H1 (cell line): ENCODE data around the gene TCAIM.

ENCODE experiments used
- ATF3 ChIP-seq: IDR thresholded peaks from 2 replicates; pipeline ENCODE4 v1.6.1; 2011; ENCODE audit warnings: low read depth, mild to moderate bottlenecking, low read length; ENCODE audit not compliant: insufficient read depth
- CREB1 ChIP-seq: IDR thresholded peaks from 2 replicates; pipeline ENCODE4 v1.6.1; 2012; ENCODE audit warnings: inconsistent platforms
- CTCF ChIP-seq, 3 experiments: IDR thresholded peaks; 1 replicate in 2 of 3; 2 replicates in 1 of 3; pipeline versions ENCODE4 v1.5.1 to v1.6.1; 2011; ENCODE audit warnings: low read length in 3 of 3, mild to moderate bottlenecking in 3 of 3, inconsistent platforms in 2 of 3, low read depth in 1 of 3, moderate library complexity in 1 of 3; ENCODE audit not compliant: insufficient read depth in 1 of 3; ENCODE audit errors: control extremely low read depth in 1 of 3
- EZH2 ChIP-seq: fragments of 200-600 bp; sonication (generic); IDR thresholded peaks from 2 replicates; pipeline ENCODE4 v1.7.1; 2012; ENCODE audit warnings: low read depth, mild to moderate bottlenecking, moderate library complexity, low read length, inconsistent platforms; ENCODE audit not compliant: severe bottlenecking
- NANOG ChIP-seq: IDR thresholded peaks from 2 replicates; pipeline ENCODE4 v1.6.1; 2011; ENCODE audit warnings: low read length, low read depth, mild to moderate bottlenecking, inconsistent platforms; ENCODE audit not compliant: insufficient read depth, poor library complexity, severe bottlenecking
- POLR2A ChIP-seq, 2 experiments: IDR thresholded peaks; 1 replicate in 1 of 2; 2 replicates in 1 of 2; pipeline ENCODE4 v1.6.1; 2011; ENCODE audit warnings: low read depth in 2 of 2, low read length in 2 of 2, mild to moderate bottlenecking in 2 of 2; ENCODE audit errors: control extremely low read depth in 1 of 2
- POLR2AphosphoS5 ChIP-seq: IDR thresholded peaks from 2 replicates; pipeline ENCODE4 v1.6.1; 2011; ENCODE audit warnings: low read depth, low read length
- POU5F1 ChIP-seq: IDR thresholded peaks from 2 replicates; pipeline ENCODE4 v1.6.1; 2011; ENCODE audit warnings: low read depth, mild to moderate bottlenecking, low read length, moderate library complexity
- RNF2 ChIP-seq: fragments of 200-900, 300-1000 bp; sonication (generic); IDR thresholded peaks from 2 replicates; pipeline ENCODE4 v1.7.1; 2016; ENCODE audit warnings: borderline replicate concordance, low read depth, mild to moderate bottlenecking, antibody characterized with exemption, low read length; ENCODE audit not compliant: poor library complexity, severe bottlenecking; ENCODE audit errors: missing control alignments
- SP1 ChIP-seq: IDR thresholded peaks from 2 replicates; pipeline ENCODE4 v1.6.1; 2011; ENCODE audit warnings: low read depth, low read length
- TEAD4 ChIP-seq: IDR thresholded peaks from 2 replicates; pipeline ENCODE4 v1.6.1; 2012; ENCODE audit warnings: low read depth, low read length, inconsistent platforms, mixed read lengths

GRCh38 chr3:44387404-44387803 lies 48.8 kb downstream of the TCAIM start:
- TF ChIP-seq POLR2AphosphoS5 = no peak
- TF ChIP-seq NANOG = no peak
- TF ChIP-seq ATF3 = no peak
- TF ChIP-seq RNF2 = no peak
- no peak for TF ChIP-seq TEAD4
- no peak for TF ChIP-seq CTCF (IDR thresholded peaks at IDR 0.05; ENCODE audit: control extremely low read depth in 1 of 3, insufficient read depth in 1 of 3, low read depth in 1 of 3, low read length in 3 of 3)
- TF ChIP-seq POU5F1 = no peak
- TF ChIP-seq POLR2A (IDR thresholded peaks at IDR 0.05; ENCODE audit: control extremely low read depth in 1 of 2, low read depth in 2 of 2, low read length in 2 of 2) = no peak
- TF ChIP-seq EZH2 = no peak
- TF ChIP-seq SP1 = no peak
- no peak for TF ChIP-seq CREB1
